Measurements from ENCODE around the gene C22orf15. TPM values are rescaled to one million over a fixed set of nuclear protein-coding genes. Genes with fewer than 3 reads are reported as not detected.

C22orf15 gene
- total and polyA plus RNA-seq, 4 donors: 0.03 to 0.17 (median 0.12) TPM

GRCh38 chr22:23743303-23743705 lies 19.5 kb upstream of the C22orf15 start:
- H3K9me3 ChIP-seq (ENCODE audit: control insufficient read depth in 4 of 4, low read length in 3 of 4): no peaks in the 10 kb centered on the region
- WGBS: 66% methylated on average over 2 of the region's 2 CpGs
- H3K4me1 ChIP-seq (ENCODE audit: control insufficient read depth in 4 of 4, insufficient read depth in 4 of 4, low read length in 3 of 4): no peaks in the 10 kb centered on the region
- TF ChIP-seq NR2F2 (IDR thresholded peaks at IDR 0.05) (no peak), HNF4A (conservative IDR thresholded peaks at IDR 0.05) (no peak), EGR1 (IDR thresholded peaks at IDR 0.05; ENCODE audit: low read depth in 2 of 2) (no peak), MAX (IDR thresholded peaks at IDR 0.05) (no peak), JUND (IDR thresholded peaks at IDR 0.05) (no peak), RAD21 (IDR thresholded peaks at IDR 0.05) (no peak), RXRA (IDR thresholded peaks at IDR 0.05) (no peak)
- TF ChIP-seq, protein P1, sequence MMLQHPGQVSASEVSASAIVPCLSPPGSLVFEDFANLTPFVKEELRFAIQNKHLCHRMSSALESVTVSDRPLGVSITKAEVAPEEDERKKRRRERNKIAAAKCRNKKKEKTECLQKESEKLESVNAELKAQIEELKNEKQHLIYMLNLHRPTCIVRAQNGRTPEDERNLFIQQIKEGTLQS (IDR thresholded peaks at IDR 0.05): no peak
- peaks cover 5 to 26% (median 7%) of the 10 kb centered on the region in 4 donors for H3K36me3 ChIP-seq (ENCODE audit: control insufficient read depth in 4 of 4, insufficient read depth in 3 of 4, low read depth in 1 of 4, low read length in 3 of 4)
- DNase-seq (ENCODE audit: low spot score): no peak
- no peaks in the 10 kb centered on the region for H3K27me3 ChIP-seq (ENCODE audit: control insufficient read depth in 4 of 4, insufficient read depth in 4 of 4, low read length in 3 of 4)
- H3K27ac ChIP-seq (ENCODE audit: low read depth in 1 of 2, low read length in 2 of 2): no peak overlapping the region
- H3K9ac ChIP-seq (ENCODE audit: low read depth in 1 of 2, low read length in 2 of 2): no peak overlapping the region
- H3K4me3 ChIP-seq (ENCODE audit: low read depth in 1 of 3, low read length in 3 of 3): no peak overlapping the region

DNA sequence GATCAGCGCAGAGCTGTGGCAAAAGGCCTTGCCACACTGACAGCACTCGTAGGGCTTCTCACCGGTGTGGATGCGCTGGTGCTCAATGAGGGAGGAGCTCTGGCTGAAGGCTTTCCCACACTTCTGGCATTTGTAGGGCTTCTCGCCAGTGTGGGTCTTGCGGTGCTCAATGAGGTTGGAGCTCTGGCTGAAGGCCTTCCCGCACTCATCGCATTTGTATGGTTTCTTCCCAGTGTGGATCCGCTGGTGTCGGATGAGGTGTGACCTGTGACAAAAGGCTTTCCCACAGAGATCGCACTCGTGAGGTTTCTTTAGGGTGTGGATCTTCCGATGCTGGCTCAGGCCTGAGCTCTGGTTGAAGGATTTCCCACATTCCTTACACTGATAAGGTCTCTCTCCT lies 18.8 kb upstream of the C22orf15 start:
- no peak overlapping the region for H3K27ac ChIP-seq (ENCODE audit: low read depth in 1 of 2, low read length in 2 of 2)
- no peak for TF ChIP-seq MAX (IDR thresholded peaks at IDR 0.05)
- no peak for TF ChIP-seq GABPA (IDR thresholded peaks at IDR 0.05 in 1 of 2, conservative IDR thresholded peaks at IDR 0.05 in 1 of 2)
- TF ChIP-seq, protein P1 (IDR thresholded peaks at IDR 0.05): no peak
- TF ChIP-seq RXRA (IDR thresholded peaks at IDR 0.05): no peak
- no peak for TF ChIP-seq RAD21 (IDR thresholded peaks at IDR 0.05)
- TF ChIP-seq EGR1 (IDR thresholded peaks at IDR 0.05; ENCODE audit: low read depth in 2 of 2): no peak
- TF ChIP-seq JUND (IDR thresholded peaks at IDR 0.05): no peak
- no peak for TF ChIP-seq HNF4G (IDR thresholded peaks at IDR 0.05)
- no peak for TF ChIP-seq YY1 (IDR thresholded peaks at IDR 0.05)
- TF ChIP-seq SP1 (IDR thresholded peaks at IDR 0.05): no peak
- TF ChIP-seq, protein P2, sequence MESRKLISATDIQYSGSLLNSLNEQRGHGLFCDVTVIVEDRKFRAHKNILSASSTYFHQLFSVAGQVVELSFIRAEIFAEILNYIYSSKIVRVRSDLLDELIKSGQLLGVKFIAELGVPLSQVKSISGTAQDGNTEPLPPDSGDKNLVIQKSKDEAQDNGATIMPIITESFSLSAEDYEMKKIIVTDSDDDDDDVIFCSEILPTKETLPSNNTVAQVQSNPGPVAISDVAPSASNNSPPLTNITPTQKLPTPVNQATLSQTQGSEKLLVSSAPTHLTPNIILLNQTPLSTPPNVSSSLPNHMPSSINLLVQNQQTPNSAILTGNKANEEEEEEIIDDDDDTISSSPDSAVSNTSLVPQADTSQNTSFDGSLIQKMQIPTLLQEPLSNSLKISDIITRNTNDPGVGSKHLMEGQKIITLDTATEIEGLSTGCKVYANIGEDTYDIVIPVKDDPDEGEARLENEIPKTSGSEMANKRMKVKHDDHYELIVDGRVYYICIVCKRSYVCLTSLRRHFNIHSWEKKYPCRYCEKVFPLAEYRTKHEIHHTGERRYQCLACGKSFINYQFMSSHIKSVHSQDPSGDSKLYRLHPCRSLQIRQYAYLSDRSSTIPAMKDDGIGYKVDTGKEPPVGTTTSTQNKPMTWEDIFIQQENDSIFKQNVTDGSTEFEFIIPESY (IDR thresholded peaks at IDR 0.05): no peak
- no peak for TF ChIP-seq REST (IDR thresholded peaks at IDR 0.05)
- H3K27me3 ChIP-seq (ENCODE audit: control insufficient read depth in 4 of 4, insufficient read depth in 4 of 4, low read length in 3 of 4): no peaks in the 10 kb centered on the region
- WGBS: 97% methylated on average over 13 of the region's 13 CpGs
- no peak for DNase-seq (ENCODE audit: low spot score)
- H3K4me3 ChIP-seq (ENCODE audit: low read depth in 1 of 3, low read length in 3 of 3): no peak overlapping the region
- no peak overlapping the region for H3K9ac ChIP-seq (ENCODE audit: low read depth in 1 of 2, low read length in 2 of 2)
- H3K4me1 ChIP-seq (ENCODE audit: control insufficient read depth in 4 of 4, insufficient read depth in 4 of 4, low read length in 3 of 4): no peaks in the 10 kb centered on the region
- no peaks in the 10 kb centered on the region for H3K9me3 ChIP-seq (ENCODE audit: control insufficient read depth in 4 of 4, low read length in 3 of 4)
- peaks cover 5 to 26% (median 7%) of the 10 kb centered on the region in 4 donors for H3K36me3 ChIP-seq (ENCODE audit: control insufficient read depth in 4 of 4, insufficient read depth in 3 of 4, low read depth in 1 of 4, low read length in 3 of 4)
